ENCODE data around the gene CEP128. TPM values are rescaled to one million over a fixed set of nuclear protein-coding genes. Genes with fewer than 3 reads are reported as not detected.

The CEP128 gene
- total RNA-seq, 1 experiment from 2014 or later, result 16.4 TPM

DNA sequence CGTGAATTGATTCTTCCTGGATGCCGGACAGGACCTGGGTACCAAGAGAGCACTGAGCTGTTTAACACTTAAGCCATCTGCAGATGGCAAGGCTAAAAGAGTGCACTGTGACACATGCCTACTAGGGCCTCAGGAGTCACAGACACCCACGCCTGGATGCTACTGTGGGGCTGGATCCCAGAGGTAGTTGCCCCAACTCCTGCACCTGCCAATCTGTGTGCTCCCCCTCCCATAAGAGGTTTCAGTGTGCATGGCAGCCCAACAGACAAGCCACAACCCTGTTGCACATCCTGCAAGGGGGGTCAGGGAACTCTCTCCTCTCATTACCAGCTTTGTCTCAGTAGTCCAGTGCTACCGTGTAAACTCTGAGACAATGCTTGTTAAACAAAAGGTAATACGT lies 169.0 kb downstream of the CEP128 start:
- ATAC-seq (no peak), DNase-seq (ENCODE audit: low read depth, low spot score) (no peak)
- Histone ChIP-seq H4K20me1 (ENCODE audit: insufficient read depth) (no peaks in the 10 kb centered on the region), H3K9ac (ENCODE audit: low read length) (no peak overlapping the region), H3K4me1 (ENCODE audit: control insufficient read depth in 1 of 2, insufficient read depth in 2 of 2, low read length in 2 of 2) (no peaks in the 10 kb centered on the region), H3K27ac (ENCODE audit: low read depth, low read length) (no peak overlapping the region), H3K79me2 (ENCODE audit: insufficient read depth, low read length) (no peaks in the 10 kb centered on the region), H3K9me2 (ENCODE audit: insufficient read depth) (no peaks in the 10 kb centered on the region), H3K9me3 (ENCODE audit: control insufficient read depth in 1 of 2, insufficient read depth in 1 of 2, low read depth in 1 of 2, low read length in 2 of 2) (no peaks in the 10 kb centered on the region), H2AFZ (ENCODE audit: low read depth, low read length, poor library complexity, severe bottlenecking) (no peak overlapping the region), H3K27me3 (ENCODE audit: insufficient read depth, low read length) (no peaks in the 10 kb centered on the region), H3K36me3 (ENCODE audit: control insufficient read depth in 1 of 2, insufficient read depth in 2 of 2, low read length in 2 of 2) (no peaks in the 10 kb centered on the region), H3K4me3 (replicated peaks in 1 of 2; ENCODE audit: low read depth in 1 of 2, low read length in 2 of 2) (no peak overlapping the region), H3K4me2 (ENCODE audit: low read length) (no peak overlapping the region)
- no peak for TF ChIP-seq SRF (IDR thresholded peaks at IDR 0.05; ENCODE audit: low read depth)
- TF ChIP-seq EZH2 (IDR thresholded peaks at IDR 0.05), result no peak
- TF ChIP-seq, protein P1, sequence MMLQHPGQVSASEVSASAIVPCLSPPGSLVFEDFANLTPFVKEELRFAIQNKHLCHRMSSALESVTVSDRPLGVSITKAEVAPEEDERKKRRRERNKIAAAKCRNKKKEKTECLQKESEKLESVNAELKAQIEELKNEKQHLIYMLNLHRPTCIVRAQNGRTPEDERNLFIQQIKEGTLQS (IDR thresholded peaks at IDR 0.05), result no peak
- no peak for TF ChIP-seq ELF1 (IDR thresholded peaks at IDR 0.05; ENCODE audit: borderline replicate concordance, low read depth)
- TF ChIP-seq EZH2phosphoT487 (IDR thresholded peaks at IDR 0.05; ENCODE audit: borderline replicate concordance), result no peak
- no peak for TF ChIP-seq FOSL1 (IDR thresholded peaks at IDR 0.05; ENCODE audit: low read depth)
- TF ChIP-seq CBX3 (IDR thresholded peaks at IDR 0.05; ENCODE audit: low read depth), result no peak
- no peak for TF ChIP-seq EGR1 (IDR thresholded peaks at IDR 0.05; ENCODE audit: low read depth)
- TF ChIP-seq TCF7L2 (IDR thresholded peaks at IDR 0.05; ENCODE audit: borderline replicate concordance, extremely low read depth, insufficient read depth, insufficient read length), result no peak
- no peak for TF ChIP-seq SP1 (IDR thresholded peaks at IDR 0.05; ENCODE audit: low read depth)
- no peak for TF ChIP-seq REST (IDR thresholded peaks at IDR 0.05; ENCODE audit: low read depth)
- TF ChIP-seq YY1 (IDR thresholded peaks at IDR 0.05; ENCODE audit: extremely low read depth, insufficient replicate concordance, low read depth, low read length), result no peak
- no peak for TF ChIP-seq RAD21 (IDR thresholded peaks at IDR 0.05; ENCODE audit: low read depth)
- TF ChIP-seq ZNF274 (IDR thresholded peaks at IDR 0.05; ENCODE audit: low read depth, low read length), result no peak
- TF ChIP-seq ZFX (IDR thresholded peaks at IDR 0.05), result no peak
- TF ChIP-seq, protein P2, sequence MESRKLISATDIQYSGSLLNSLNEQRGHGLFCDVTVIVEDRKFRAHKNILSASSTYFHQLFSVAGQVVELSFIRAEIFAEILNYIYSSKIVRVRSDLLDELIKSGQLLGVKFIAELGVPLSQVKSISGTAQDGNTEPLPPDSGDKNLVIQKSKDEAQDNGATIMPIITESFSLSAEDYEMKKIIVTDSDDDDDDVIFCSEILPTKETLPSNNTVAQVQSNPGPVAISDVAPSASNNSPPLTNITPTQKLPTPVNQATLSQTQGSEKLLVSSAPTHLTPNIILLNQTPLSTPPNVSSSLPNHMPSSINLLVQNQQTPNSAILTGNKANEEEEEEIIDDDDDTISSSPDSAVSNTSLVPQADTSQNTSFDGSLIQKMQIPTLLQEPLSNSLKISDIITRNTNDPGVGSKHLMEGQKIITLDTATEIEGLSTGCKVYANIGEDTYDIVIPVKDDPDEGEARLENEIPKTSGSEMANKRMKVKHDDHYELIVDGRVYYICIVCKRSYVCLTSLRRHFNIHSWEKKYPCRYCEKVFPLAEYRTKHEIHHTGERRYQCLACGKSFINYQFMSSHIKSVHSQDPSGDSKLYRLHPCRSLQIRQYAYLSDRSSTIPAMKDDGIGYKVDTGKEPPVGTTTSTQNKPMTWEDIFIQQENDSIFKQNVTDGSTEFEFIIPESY (IDR thresholded peaks at IDR 0.05; ENCODE audit: extremely low read depth, insufficient replicate concordance, low read length), result no peak
- TF ChIP-seq, protein P3, sequence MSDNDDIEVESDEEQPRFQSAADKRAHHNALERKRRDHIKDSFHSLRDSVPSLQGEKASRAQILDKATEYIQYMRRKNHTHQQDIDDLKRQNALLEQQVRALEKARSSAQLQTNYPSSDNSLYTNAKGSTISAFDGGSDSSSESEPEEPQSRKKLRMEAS (IDR thresholded peaks at IDR 0.05), result no peak
- TF ChIP-seq JUND (IDR thresholded peaks at IDR 0.05), result no peak
- TF ChIP-seq POLR2AphosphoS5 (IDR thresholded peaks at IDR 0.05; ENCODE audit: low read depth, low read length), result no peak
- BruUV-seq (replicated peaks), result no TSS peak
- ChIA-PET POLR2A (no interaction called here), CTCF (no interaction called here), RAD21 (ENCODE audit: low non-redundant PET in 1 of 2, low total read pairs in 2 of 2, uncharacterized antibody in 2 of 2, unreplicated experiment in 2 of 2) (no interaction called here)
- intact Hi-C loops (cut with micrococcal nuclease), result no loop called here

Data from HCT116 (cell line).